Measurements from ENCODE around the gene VSTM5. TPM values are rescaled to one million over a fixed set of nuclear protein-coding genes. Genes with fewer than 3 reads are reported as not detected.
"Not testable (repeated sequence)": the region's sequence is repeated elsewhere in the genome, so short reads cannot be mapped to it uniquely, and the experiment has no call there.

The VSTM5 gene
- total RNA-seq, 1 experiment from 2014 or later: not detected

DNA sequence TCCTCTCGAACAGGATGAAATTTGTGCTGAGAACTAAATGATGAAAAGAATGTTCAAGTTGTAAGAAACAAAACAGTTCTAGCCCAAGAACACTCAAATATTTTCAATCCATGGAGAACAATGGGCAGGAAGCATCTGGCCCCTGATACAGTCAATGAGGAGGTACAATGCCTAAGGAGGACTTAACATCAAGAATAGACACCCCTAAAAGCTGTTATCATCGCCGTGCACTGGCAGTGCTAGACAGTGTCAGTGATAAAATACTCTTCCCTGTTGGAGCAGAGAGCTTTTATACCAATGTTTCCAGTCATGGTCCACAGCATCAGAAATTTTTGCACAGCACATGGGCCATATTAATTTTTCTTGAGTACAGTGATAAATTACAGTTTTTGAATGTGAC is 20.2 kb upstream of the VSTM5 start:
- CTCF ChIA-PET: no interaction called here
- intact Hi-C loops (cut with micrococcal nuclease; ENCODE audit: unreplicated experiment): no loop called here
- no peaks in the 10 kb centered on the region for H3K36me3 ChIP-seq (ENCODE audit: insufficient read depth, low read length, poor library complexity, severe bottlenecking)
- no peak for TF ChIP-seq EZH2 (IDR thresholded peaks at IDR 0.05; ENCODE audit: borderline replicate concordance, low read depth, low read length, poor library complexity, severe bottlenecking)
- TF ChIP-seq, protein P1, sequence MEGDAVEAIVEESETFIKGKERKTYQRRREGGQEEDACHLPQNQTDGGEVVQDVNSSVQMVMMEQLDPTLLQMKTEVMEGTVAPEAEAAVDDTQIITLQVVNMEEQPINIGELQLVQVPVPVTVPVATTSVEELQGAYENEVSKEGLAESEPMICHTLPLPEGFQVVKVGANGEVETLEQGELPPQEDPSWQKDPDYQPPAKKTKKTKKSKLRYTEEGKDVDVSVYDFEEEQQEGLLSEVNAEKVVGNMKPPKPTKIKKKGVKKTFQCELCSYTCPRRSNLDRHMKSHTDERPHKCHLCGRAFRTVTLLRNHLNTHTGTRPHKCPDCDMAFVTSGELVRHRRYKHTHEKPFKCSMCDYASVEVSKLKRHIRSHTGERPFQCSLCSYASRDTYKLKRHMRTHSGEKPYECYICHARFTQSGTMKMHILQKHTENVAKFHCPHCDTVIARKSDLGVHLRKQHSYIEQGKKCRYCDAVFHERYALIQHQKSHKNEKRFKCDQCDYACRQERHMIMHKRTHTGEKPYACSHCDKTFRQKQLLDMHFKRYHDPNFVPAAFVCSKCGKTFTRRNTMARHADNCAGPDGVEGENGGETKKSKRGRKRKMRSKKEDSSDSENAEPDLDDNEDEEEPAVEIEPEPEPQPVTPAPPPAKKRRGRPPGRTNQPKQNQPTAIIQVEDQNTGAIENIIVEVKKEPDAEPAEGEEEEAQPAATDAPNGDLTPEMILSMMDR (conservative IDR thresholded peaks at IDR 0.05; ENCODE audit: low read depth, low read length): no peak
- no peak overlapping the region for H3K4me3 ChIP-seq (ENCODE audit: low read depth, low read length, poor library complexity, severe bottlenecking)
- H3K27ac ChIP-seq (ENCODE audit: low read depth, low read length, poor library complexity, severe bottlenecking): no peak overlapping the region
- no peaks in the 10 kb centered on the region for H3K9me3 ChIP-seq (ENCODE audit: low read depth, low read length, poor library complexity, severe bottlenecking)
- BruUV-seq (replicated peaks): no TSS peak
- no peaks in the 10 kb centered on the region for H3K4me1 ChIP-seq (ENCODE audit: insufficient read depth, low read length, poor library complexity, severe bottlenecking)
- H3K27me3 ChIP-seq (replicated peaks; ENCODE audit: insufficient read depth, low read depth, low read length, poor library complexity): peaks cover 7% of the 10 kb centered on the region
- DNase-seq (ENCODE audit: low spot score): no peak
- POLR2A ChIA-PET (ENCODE audit: low non-redundant PET): no interaction called here

DNA sequence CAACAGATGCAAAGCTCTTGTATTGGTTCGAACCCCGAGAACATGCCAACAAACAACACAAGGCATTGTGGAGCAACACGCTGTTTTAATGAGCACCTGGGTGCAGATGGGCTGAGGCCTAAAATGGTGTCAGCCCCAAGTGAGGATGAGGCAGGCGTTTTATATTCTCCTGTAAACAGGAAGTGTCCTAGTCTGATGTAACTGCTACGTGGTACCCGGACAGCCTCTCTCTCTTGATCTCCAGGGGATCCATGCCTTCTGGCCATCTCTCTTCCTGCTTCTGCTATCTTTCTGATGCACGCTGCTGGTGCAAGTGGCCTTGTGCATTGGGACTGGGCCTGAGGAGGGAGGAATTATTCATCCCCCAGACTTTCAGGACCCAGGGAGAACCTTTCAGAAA is 19.4 kb upstream of the VSTM5 start:
- CTCF ChIA-PET: no interaction called here
- BruUV-seq (replicated peaks): no TSS peak

DNA sequence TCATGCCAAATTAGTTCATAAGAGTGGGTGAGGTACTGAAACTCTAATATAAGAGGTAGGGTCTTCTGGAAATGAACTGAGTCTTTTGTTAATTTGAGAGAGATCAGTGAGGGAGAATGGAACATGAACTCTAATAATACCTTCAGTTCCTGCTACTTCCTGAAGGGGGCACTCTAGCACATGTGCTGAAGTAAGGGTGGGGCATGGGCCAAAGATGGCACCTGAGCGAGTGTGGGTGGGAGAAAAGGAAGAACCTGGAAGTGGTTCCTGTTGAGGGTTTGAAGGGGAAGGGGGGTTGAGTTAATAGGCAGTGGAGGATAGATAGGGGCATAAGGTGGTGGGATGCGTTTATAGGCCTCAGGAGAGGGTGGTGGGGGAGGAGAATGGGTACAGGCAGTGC is 18.0 kb upstream of the VSTM5 start:
- H3K9me3 ChIP-seq (ENCODE audit: low read depth, low read length, poor library complexity, severe bottlenecking); H3K4me1 ChIP-seq (ENCODE audit: insufficient read depth, low read length, poor library complexity, severe bottlenecking); H3K4me3 ChIP-seq (ENCODE audit: low read depth, low read length, poor library complexity, severe bottlenecking); intact Hi-C loops (cut with micrococcal nuclease; ENCODE audit: unreplicated experiment); CTCF ChIA-PET; H3K27ac ChIP-seq (ENCODE audit: low read depth, low read length, poor library complexity, severe bottlenecking); POLR2A ChIA-PET (ENCODE audit: low non-redundant PET); H3K36me3 ChIP-seq (ENCODE audit: insufficient read depth, low read length, poor library complexity, severe bottlenecking); BruUV-seq (replicated peaks); H3K27me3 ChIP-seq (replicated peaks; ENCODE audit: insufficient read depth, low read depth, low read length, poor library complexity): not testable (repeated sequence)
- peak; percentile 14 for DNase-seq (ENCODE audit: low spot score)
- TF ChIP-seq, protein P1 (conservative IDR thresholded peaks at IDR 0.05; ENCODE audit: low read depth, low read length): peak; percentile 67

More for the DNA sequence above, 19.4 kb upstream of the VSTM5 start:
- H3K4me3 ChIP-seq (ENCODE audit: low read depth, low read length, poor library complexity, severe bottlenecking): no peak overlapping the region
- POLR2A ChIA-PET (ENCODE audit: low non-redundant PET): no interaction called here
- DNase-seq (ENCODE audit: low spot score): no peak
- H3K36me3 ChIP-seq (ENCODE audit: insufficient read depth, low read length, poor library complexity, severe bottlenecking): no peaks in the 10 kb centered on the region
- intact Hi-C loops (cut with micrococcal nuclease; ENCODE audit: unreplicated experiment): no loop called here
- H3K27ac ChIP-seq (ENCODE audit: low read depth, low read length, poor library complexity, severe bottlenecking): no peak overlapping the region
- TF ChIP-seq, protein P1 (conservative IDR thresholded peaks at IDR 0.05; ENCODE audit: low read depth, low read length): no peak
- TF ChIP-seq EZH2 (IDR thresholded peaks at IDR 0.05; ENCODE audit: borderline replicate concordance, low read depth, low read length, poor library complexity, severe bottlenecking): no peak
- H3K4me1 ChIP-seq (ENCODE audit: insufficient read depth, low read length, poor library complexity, severe bottlenecking): no peaks in the 10 kb centered on the region
- H3K9me3 ChIP-seq (ENCODE audit: low read depth, low read length, poor library complexity, severe bottlenecking): no peaks in the 10 kb centered on the region
- peaks cover 7% of the 10 kb centered on the region for H3K27me3 ChIP-seq (replicated peaks; ENCODE audit: insufficient read depth, low read depth, low read length, poor library complexity)
